GM12874 (cell line): ENCODE measurements around the gene PLCH2.
A peak's percentile ranks its signal among the peaks of the same experiment; 100 is the strongest.

Source experiments
- TF ChIP-seq, protein P1 (sequence below): IDR thresholded peaks from 2 replicates; pipeline ENCODE4 v1.5.1; 2011; ENCODE audit warnings: low read depth, mild to moderate bottlenecking, control low read depth, low read length, moderate library complexity; ENCODE audit not compliant: insufficient read depth

Gene PLCH2

DNA sequence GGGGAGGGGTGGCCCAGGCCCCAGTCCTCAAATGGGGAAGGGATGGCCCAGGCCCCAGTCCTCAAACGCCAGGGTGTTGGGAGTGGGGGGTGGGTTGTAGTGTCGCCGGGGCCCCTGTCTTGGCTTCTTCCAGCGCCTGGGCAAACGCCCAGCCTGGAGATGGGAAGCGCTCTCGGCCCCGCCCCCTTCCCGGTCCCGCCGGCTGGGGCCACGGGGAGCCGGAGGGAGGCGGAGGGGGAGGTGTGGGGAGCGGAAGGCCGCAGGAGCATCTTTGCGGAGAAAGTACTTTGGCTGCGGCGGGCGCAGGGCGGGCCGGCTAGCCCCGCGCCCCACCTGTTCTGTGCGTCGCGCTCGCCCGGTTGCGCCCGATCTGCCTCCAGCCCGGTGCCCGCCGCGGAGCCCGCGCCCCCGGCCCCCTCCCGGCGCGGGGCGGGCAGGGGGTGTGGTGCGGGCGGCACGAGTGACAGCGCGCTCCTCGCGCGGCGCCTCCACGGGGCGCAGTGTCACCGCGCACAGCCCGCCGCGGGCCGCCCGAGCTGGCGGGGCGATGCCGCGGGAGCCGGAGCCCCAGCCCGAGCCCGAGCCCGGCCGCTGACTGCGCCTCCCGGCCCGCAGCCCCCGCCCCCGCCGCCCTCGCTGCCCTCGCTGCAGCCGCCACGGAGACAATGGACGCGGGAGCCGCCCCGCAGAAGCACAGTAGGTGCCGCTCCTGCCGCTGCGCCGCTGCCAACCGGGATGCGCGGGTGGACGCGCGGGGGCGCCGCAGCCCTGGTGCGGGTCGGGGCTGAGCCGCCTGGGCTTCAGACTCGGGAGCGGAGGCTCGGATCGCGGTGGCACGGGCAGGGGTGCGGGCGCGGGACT, 32.6 kb upstream of the PLCH2 start:
- TF ChIP-seq, protein P1, sequence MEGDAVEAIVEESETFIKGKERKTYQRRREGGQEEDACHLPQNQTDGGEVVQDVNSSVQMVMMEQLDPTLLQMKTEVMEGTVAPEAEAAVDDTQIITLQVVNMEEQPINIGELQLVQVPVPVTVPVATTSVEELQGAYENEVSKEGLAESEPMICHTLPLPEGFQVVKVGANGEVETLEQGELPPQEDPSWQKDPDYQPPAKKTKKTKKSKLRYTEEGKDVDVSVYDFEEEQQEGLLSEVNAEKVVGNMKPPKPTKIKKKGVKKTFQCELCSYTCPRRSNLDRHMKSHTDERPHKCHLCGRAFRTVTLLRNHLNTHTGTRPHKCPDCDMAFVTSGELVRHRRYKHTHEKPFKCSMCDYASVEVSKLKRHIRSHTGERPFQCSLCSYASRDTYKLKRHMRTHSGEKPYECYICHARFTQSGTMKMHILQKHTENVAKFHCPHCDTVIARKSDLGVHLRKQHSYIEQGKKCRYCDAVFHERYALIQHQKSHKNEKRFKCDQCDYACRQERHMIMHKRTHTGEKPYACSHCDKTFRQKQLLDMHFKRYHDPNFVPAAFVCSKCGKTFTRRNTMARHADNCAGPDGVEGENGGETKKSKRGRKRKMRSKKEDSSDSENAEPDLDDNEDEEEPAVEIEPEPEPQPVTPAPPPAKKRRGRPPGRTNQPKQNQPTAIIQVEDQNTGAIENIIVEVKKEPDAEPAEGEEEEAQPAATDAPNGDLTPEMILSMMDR = 0 out of 2 replicates have a peak, but pooled peaks have one; percentile 14

DNA sequence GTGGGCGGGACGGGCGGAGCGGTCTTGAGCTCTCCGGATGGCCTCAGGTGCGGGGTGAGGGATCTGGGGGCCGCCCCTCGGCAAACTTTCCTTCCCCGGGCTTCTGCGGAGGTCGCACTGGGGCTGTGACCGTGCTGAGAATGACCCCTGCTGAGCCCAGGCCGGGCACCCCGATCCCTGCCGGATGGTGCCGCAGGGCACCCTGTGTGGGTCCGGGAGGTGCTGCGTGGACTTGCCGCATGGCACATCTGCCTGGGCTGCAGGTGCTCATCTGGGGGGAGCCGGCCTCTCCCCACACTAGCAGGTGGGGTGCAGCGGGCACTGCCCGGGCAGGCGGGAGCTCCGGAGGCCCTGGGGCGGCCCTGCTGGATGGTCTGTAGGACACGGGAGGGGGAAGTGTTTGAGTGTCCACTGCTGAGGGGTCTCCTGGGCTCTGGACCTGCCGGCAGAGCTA, 31.9 kb upstream of the PLCH2 start:
- TF ChIP-seq, protein P1 = no peak

DNA sequence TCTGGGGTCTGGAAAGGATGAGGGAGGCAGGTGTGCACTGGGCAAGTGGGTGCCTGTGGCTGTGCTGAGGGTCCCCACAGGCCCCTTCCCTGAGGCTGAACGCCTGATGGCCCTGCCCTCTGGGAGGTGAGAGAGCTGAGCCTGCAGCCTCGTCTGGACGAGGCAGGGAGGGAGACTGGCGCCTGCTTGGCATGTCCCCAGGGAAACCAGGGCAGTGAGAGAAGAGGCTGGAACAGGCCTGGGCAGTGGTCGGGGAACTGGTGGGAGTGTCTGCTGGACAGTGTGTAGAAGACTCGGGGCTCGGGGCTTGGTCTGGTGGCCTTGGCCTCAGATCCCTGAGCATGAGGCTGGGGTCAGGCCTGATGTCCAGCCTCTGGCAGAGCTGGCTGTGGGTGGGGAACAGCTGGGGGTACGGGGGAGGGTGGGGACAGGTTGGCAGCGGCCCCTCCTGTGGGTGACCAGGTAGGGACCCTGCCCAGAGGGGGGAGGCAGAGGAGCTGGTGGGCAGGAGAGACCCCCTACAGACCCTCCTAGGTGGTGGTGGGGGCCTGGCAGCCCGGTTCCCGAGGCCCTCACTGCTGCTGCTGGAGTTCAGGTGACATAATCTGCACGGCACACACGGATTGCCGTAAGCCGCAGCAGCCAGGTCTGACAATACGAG, 30.8 kb upstream of the PLCH2 start:
- TF ChIP-seq, protein P1 = no peak

DNA sequence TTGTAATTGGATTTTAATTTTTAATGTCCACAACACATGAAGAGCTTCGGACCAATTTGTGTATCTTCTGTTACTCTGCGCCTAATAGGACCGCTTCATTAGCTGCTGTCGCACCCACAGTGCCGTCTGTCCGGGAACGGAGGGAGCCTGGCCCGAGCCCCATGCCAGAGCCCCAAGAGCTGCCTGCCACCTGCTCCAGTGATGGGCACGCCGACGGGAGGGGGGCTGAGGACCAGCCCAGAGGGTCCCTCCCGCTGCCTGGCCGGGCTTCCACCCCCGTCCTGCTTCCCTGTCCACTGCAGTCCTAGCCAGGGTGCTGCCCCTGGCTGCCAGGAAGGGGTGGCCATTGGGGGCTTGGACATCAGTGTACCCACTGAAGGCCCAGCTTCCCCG, 30.3 kb upstream of the PLCH2 start:
- TF ChIP-seq, protein P1 = no peak

DNA sequence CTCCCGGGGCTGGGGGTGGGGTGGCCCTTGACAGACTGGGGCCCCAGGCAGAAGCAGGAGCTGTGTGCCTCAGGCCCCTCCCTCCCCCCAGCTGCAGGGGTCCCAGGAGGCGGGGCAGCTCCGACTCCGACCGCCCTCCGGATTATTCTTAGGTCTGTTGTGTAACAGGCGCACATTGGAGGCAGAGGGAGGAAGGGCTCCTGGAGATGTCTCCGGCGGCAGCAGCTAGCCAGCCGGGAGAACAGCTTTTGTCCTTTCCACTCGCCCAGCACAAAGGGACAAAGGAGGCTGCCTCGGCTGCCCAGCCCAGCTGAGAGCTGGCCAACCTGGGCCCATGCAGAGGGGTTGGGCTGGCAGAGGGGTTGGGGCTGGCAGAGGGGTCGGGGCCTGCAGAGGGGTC, 29.7 kb upstream of the PLCH2 start:
- TF ChIP-seq, protein P1 = no peak

DNA sequence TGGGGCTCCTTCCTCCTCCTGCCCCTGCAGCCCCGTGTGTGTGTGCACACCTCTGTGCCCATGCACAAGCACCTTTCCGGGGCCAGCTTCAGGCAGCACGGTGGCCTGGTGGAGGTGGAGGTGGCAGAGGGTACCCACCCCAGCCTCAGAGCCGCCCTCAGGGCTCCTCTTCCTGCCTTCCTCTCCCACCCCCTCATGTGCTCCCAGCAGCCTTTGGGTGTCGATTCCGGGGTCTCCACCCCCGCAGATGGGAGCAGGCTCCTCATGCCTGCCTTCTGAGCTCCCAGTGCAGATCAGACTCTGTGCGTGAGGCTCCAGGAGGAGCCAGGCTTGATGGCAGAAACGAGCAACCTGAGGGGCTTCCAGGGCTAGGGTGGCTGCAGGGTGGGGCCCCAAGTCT, 29.2 kb upstream of the PLCH2 start:
- TF ChIP-seq, protein P1 = no peak

DNA sequence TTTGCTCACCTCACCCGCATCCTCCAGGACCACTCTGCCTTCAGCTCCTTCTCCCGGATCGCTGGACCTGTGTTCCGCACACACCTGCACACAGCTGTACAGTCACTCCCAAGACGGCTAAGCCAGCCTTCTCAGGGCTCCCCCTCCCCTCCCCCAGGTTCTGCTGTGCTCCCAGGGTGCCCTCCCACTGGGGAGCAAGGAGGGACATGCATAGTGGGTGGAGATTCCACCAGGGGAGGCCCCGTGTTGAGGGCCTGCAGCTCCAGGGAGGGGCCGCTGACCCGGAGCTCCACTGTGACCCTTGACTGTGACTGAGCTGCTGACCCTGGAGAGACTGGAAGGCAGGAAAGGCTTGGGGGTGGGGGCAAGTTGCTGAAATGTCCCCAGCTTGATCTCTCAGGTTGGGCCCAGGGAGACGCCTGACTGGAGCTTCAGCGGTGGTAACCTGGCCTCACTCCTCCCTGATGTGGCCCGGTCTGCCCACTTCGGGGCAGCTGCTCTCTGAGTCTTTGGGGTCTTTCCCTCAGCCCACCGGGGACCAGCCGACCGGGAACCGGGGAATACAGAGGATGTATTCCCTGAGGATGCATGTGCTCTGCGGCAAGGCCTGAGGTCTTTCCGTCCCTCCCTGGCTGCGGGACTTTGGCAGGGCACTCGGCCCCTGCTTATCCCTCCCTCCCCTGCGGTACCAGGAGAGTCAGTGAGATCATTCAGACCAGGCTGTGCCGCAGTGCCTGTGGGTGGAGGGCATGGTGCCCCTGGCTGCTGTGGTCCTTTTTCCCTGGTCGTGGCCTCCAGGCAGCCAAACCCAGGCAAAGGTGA, 28.6 kb upstream of the PLCH2 start:
- TF ChIP-seq, protein P1 = no peak
